Breast epithelium (tissue), 4 donors: Measurements from ENCODE around the gene BARHL1. TPM values are rescaled to one million over a fixed set of nuclear protein-coding genes. Genes with fewer than 3 reads are reported as not detected.

Experiments used
- DNase-seq, 2 donors: peaks; one replicate each; pipeline ENCODE4 v3.0.0-alpha.2; 2019; ENCODE audit warnings: low spot score in 2 of 2
- H3K27ac ChIP-seq, 2 donors: fragments of 200-600 bp; sonication (generic) in 1 of 2; one replicate each; pipeline ENCODE4 v1.5.1; 2016 to 2019; ENCODE audit warnings: mild to moderate bottlenecking in 1 of 2
- H3K27me3 ChIP-seq, 2 donors: fragments of 200-600 bp; sonication (generic) in 1 of 2; one replicate each; pipeline versions ENCODE4 v1.5.1 to v1.6.0; 2017 to 2019; ENCODE audit warnings: control low read depth in 1 of 2, mild to moderate bottlenecking in 1 of 2
- H3K36me3 ChIP-seq: fragments of 200-600 bp; one replicate; pipeline ENCODE4 v1.5.1; 2019
- H3K4me1 ChIP-seq, 2 donors: fragments of 200-600 bp; sonication (generic); one replicate each; pipeline ENCODE4 v1.5.1; 2016 to 2019; ENCODE audit warnings: control low read depth in 1 of 2
- H3K4me3 ChIP-seq, 3 donors: fragments of 200-600 bp; sonication (generic); 1 replicate in 2 of 3; 2 replicates in 1 of 3; pipeline ENCODE4 v1.5.1; 2016 to 2019; ENCODE audit warnings: mild to moderate bottlenecking in 3 of 3, moderate library complexity in 2 of 3
- H3K9me3 ChIP-seq, 2 donors: fragments of 200-600 bp; sonication (generic) in 1 of 2; one replicate each; pipeline ENCODE4 v1.5.1; 2016 to 2019; ENCODE audit warnings: control low read depth in 1 of 2
- POLR2A ChIP-seq: fragments of 450-650 bp; IDR thresholded peaks from one replicate; pipeline ENCODE4 v1.6.1; 2016; ENCODE audit warnings: antibody characterized with exemption, mild to moderate bottlenecking, moderate library complexity
- POLR2AphosphoS5 ChIP-seq, 3 donors: sonication (generic); formaldehyde crosslinking; IDR thresholded peaks; one replicate each; pipeline ENCODE4 v1.6.1; 2017; ENCODE audit warnings: antibody characterized with exemption in 3 of 3
- intact Hi-C: fragments of 100-400 bp; cut with DNase I; formaldehyde crosslinking; loops from one replicate; pipeline ENCODE4 v1.15.1; 2023; ENCODE audit warnings: low total_unique reads
- total RNA-seq, 3 donors: library from RNA; depleted of rRNA; stranded (reverse); fragments of >200 nt; gene quantifications; one replicate each; pipeline ENCODE4 v1.1.0, GENCODE V29; 2016
- TF ChIP-seq, protein P1 (sequence below), 3 donors: fragments of 450-650 bp; IDR thresholded peaks; one replicate each; pipeline ENCODE4 v1.5.1; 2016 to 2017; ENCODE audit warnings: antibody characterized with exemption in 3 of 3, mild to moderate bottlenecking in 3 of 3, moderate library complexity in 3 of 3

BARHL1 gene
- total RNA-seq, 3 donors from 2014 or later: not detected

DNA sequence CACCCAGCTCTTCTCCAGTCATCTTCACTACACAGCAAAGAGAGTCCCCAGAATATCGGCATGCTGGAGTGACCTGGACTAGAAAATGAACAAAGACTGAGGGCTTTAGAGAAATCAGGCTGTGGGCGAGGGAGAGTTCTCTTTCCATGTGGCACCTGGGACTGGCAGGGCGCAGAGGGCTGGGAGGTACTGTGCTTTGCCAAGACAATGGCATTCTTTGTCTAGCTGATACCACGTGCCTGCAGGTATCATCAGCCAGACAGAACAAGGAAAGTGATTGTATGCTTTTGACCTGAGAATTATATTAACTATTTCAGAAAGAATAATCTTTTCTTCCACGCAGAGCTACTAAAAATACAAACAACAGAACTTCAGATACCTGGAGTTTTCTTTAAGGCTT lies 56.9 kb downstream of the BARHL1 start:
- no peaks in the 10 kb centered on the region for H3K36me3 ChIP-seq
- no peaks in the 10 kb centered on the region for H3K27me3 ChIP-seq
- intact Hi-C loops: loop anchor here (10.0 kb wide), 1 partner anchor 225 kb away; the partner anchor contains the start of gene CFAP77
- H3K4me1 ChIP-seq: peaks cover 0 to 4% of the 10 kb centered on the region in 2 donors
- TF ChIP-seq POLR2AphosphoS5 (IDR thresholded peaks at IDR 0.05) (no peak), POLR2A (no peak)
- TF ChIP-seq, protein P1, sequence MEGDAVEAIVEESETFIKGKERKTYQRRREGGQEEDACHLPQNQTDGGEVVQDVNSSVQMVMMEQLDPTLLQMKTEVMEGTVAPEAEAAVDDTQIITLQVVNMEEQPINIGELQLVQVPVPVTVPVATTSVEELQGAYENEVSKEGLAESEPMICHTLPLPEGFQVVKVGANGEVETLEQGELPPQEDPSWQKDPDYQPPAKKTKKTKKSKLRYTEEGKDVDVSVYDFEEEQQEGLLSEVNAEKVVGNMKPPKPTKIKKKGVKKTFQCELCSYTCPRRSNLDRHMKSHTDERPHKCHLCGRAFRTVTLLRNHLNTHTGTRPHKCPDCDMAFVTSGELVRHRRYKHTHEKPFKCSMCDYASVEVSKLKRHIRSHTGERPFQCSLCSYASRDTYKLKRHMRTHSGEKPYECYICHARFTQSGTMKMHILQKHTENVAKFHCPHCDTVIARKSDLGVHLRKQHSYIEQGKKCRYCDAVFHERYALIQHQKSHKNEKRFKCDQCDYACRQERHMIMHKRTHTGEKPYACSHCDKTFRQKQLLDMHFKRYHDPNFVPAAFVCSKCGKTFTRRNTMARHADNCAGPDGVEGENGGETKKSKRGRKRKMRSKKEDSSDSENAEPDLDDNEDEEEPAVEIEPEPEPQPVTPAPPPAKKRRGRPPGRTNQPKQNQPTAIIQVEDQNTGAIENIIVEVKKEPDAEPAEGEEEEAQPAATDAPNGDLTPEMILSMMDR (IDR thresholded peaks at IDR 0.05): no peak
- no peak overlapping the region for H3K4me3 ChIP-seq
- H3K27ac ChIP-seq: peak overlapping the region; percentile 60 to 73
- peak in 1 of 2 donors; percentile 77 for DNase-seq
- no peaks in the 10 kb centered on the region for H3K9me3 ChIP-seq

Other genes starting within 250 kb of the BARHL1 start
- 10 to 100 TPM; 56.2 to 83.6 (median 80.3) TPM for gene SETX, start 227.6 kb upstream of the BARHL1 start, total RNA-seq
- gene TTF1, start 175.8 kb upstream of the BARHL1 start, total RNA-seq: 10 to 100 TPM; 11.2 to 18.0 (median 16.8) TPM
- gene CFAP77, start 172.4 kb upstream of the BARHL1 start, total RNA-seq: not detected
- gene DDX31, start 87.4 kb downstream of the BARHL1 start, total RNA-seq: 10 to 100 TPM; 10.2 to 23.6 (median 19.0) TPM
- gene GTF3C4, start 87.9 kb downstream of the BARHL1 start, total RNA-seq: 10 to 100 TPM in 2 of 3 donors, 1 to 10 TPM in 1; 9.3 to 19.6 (median 13.4) TPM